Activated CD8-positive, alpha-beta T cell treated with anti-CD3 and anti-CD28 coated beads for 36 hours (primary cell): ENCODE data around the gene ETS1. TPM values are rescaled to one million over a fixed set of nuclear protein-coding genes. Genes with fewer than 3 reads are reported as not detected.

Experiments used
- ATAC-seq: fragments of 200-7000 bp; cut with Tn5 transposase; one replicate; pipeline ENCODE4 v1.10.0; 2021; ENCODE audit warnings: mild to moderate bottlenecking, moderate library complexity
- CTCF ChIA-PET: fragments of 350-600 bp; sonication (Branson Sonifier 250); formaldehyde crosslinking; loops from one replicate; lab custom pipeline; 2021; ENCODE audit warnings: antibody characterized with exemption; lab: Charles Lee
- POLR2A ChIA-PET: fragments of 350-600 bp; sonication (Branson Sonifier 250); formaldehyde crosslinking; loops from one replicate; lab custom pipeline; 2021; ENCODE audit warnings: antibody characterized with exemption; lab: Charles Lee
- DNase-seq: peaks from one replicate; pipeline ENCODE4 v3.0.0-alpha.2; 2020
- H3K27ac Mint-ChIP-seq: one replicate; pipeline ENCODE4 v1.8.0; 2021; ENCODE audit warnings: mild to moderate bottlenecking, mixed read lengths
- H3K27me3 Mint-ChIP-seq: one replicate; pipeline ENCODE4 v1.8.0; 2021; ENCODE audit warnings: mixed read lengths
- H3K36me3 Mint-ChIP-seq: one replicate; pipeline ENCODE4 v1.8.0; 2021; ENCODE audit warnings: low read depth, mixed read lengths
- H3K4me1 Mint-ChIP-seq: one replicate; pipeline ENCODE4 v1.8.0; 2021; ENCODE audit warnings: low read depth, mixed read lengths
- H3K4me3 Mint-ChIP-seq: one replicate; pipeline ENCODE4 v1.8.0; 2021; ENCODE audit warnings: mild to moderate bottlenecking, moderate library complexity, mixed read lengths
- H3K9me3 Mint-ChIP-seq: one replicate; pipeline ENCODE4 v1.8.0; 2021; ENCODE audit warnings: mixed read lengths
- CTCF ChIP-seq: fragments of 200-600 bp; IDR thresholded peaks from one replicate; pipeline ENCODE4 v1.8.0; 2022; ENCODE audit warnings: antibody characterized with exemption, mild to moderate bottlenecking
- intact Hi-C: fragments of 100-400 bp; cut with micrococcal nuclease; formaldehyde crosslinking; loops from one replicate; pipeline ENCODE4 v1.10.0; 2022
- total RNA-seq, 2 experiments: library from RNA; stranded (reverse); gene quantifications; one replicate each; pipeline ENCODE4 v1.2.3, GENCODE V29; 2021

The ETS1 gene
- total RNA-seq, 2 experiments from 2014 or later, result 527 to 532 TPM

- peaks cover 54% of the 10 kb centered on the region for H3K4me1 Mint-ChIP-seq
- DNase-seq (no peak), ATAC-seq (no peak)
- no peak overlapping the region for H3K4me3 Mint-ChIP-seq
- CTCF ChIA-PET, result interaction anchor here (0.9 to 1.3 kb wide), 2 partner anchors 16 to 19 kb away, joined by 3 read pairs; no protein-coding TSS in a partner anchor
- no peaks in the 10 kb centered on the region for H3K36me3 Mint-ChIP-seq
- intact Hi-C loops, result no loop called here
- TF ChIP-seq CTCF, result no peak
- no peaks in the 10 kb centered on the region for H3K9me3 Mint-ChIP-seq
- POLR2A ChIA-PET, result interaction anchor here (0.8 to 1.6 kb wide), 4 partner anchors 23 to 70 kb away, joined by 4 to 5 read pairs (median 4); no protein-coding TSS in a partner anchor
- H3K27ac Mint-ChIP-seq, result no peak overlapping the region
- no peaks in the 10 kb centered on the region for H3K27me3 Mint-ChIP-seq
These were observed 10.8 kb downstream of the ETS1 start for GRCh38 chr11:128576555-128576954.

- intact Hi-C loops, result no loop called here
- Mint-ChIP-seq H3K27ac (no peak overlapping the region), H3K27me3 (no peaks in the 10 kb centered on the region), H3K4me3 (no peak overlapping the region), H3K9me3 (no peaks in the 10 kb centered on the region), H3K4me1 (peaks cover 48% of the 10 kb centered on the region), H3K36me3 (no peaks in the 10 kb centered on the region)
- CTCF ChIA-PET, result interaction anchor here (1.3 kb wide), 1 partner anchor 19 kb away, joined by 3 read pairs; no protein-coding TSS in a partner anchor
- POLR2A ChIA-PET, result interaction anchor here (0.8 to 1.4 kb wide), 3 partner anchors 23 to 70 kb away, joined by 4 read pairs; no protein-coding TSS in a partner anchor
- ATAC-seq (no peak), DNase-seq (no peak)
- no peak for TF ChIP-seq CTCF
These were observed 11.4 kb downstream of the ETS1 start for GRCh38 chr11:128575961-128576350.

- DNase-seq (no peak), ATAC-seq (no peak)
- no peak overlapping the region for H3K4me3 Mint-ChIP-seq
- no peaks in the 10 kb centered on the region for H3K9me3 Mint-ChIP-seq
- H3K27me3 Mint-ChIP-seq, result no peaks in the 10 kb centered on the region
- ChIA-PET POLR2A (interaction anchor here (0.8 to 1.4 kb wide), 2 partner anchors 24 to 49 kb away, joined by 4 read pairs; no protein-coding TSS in a partner anchor), CTCF (interaction anchor here (1.2 kb wide), 1 partner anchor 22 kb away, joined by 4 read pairs; no protein-coding TSS in a partner anchor)
- intact Hi-C loops, result no loop called here
- no peak for TF ChIP-seq CTCF
- no peaks in the 10 kb centered on the region for H3K36me3 Mint-ChIP-seq
- H3K27ac Mint-ChIP-seq, result no peak overlapping the region
- H3K4me1 Mint-ChIP-seq, result peaks cover 42% of the 10 kb centered on the region
These were observed 12.0 kb downstream of the ETS1 start for GRCh38 chr11:128575174-128575960.

GRCh38 chr11:128574576-128575011 lies 12.8 kb downstream of the ETS1 start:
- ChIA-PET CTCF (interaction anchor here (0.7 to 1.2 kb wide), 5 partner anchors 17 to 50 kb away, joined by 3 to 4 read pairs (median 4); no protein-coding TSS in a partner anchor), POLR2A (interaction anchor here (1.0 to 1.9 kb wide), 2 partner anchors 22 to 26 kb away, joined by 3 to 7 read pairs; no protein-coding TSS in a partner anchor)
- H3K9me3 Mint-ChIP-seq, result no peaks in the 10 kb centered on the region
- H3K27me3 Mint-ChIP-seq, result no peaks in the 10 kb centered on the region
- intact Hi-C loops, result no loop called here
- no peak overlapping the region for H3K4me3 Mint-ChIP-seq
- peaks cover 37% of the 10 kb centered on the region for H3K4me1 Mint-ChIP-seq
- TF ChIP-seq CTCF, result no peak
- DNase-seq (no peak), ATAC-seq (peak; percentile 62)
- no peaks in the 10 kb centered on the region for H3K36me3 Mint-ChIP-seq
- no peak overlapping the region for H3K27ac Mint-ChIP-seq
